OCI-LY1 (cell line): ENCODE measurements around the gene AK5.

Source experiments
- CTCF ChIP-seq: fragments of 200-600 bp; sonication (generic), shearing (Covaris generic); IDR thresholded peaks from 2 replicates; pipeline ENCODE4 v1.5.1; 2017; ENCODE audit warnings: mild to moderate bottlenecking, antibody characterized with exemption, low read length, moderate library complexity, mixed read lengths
- EZH2 ChIP-seq: fragments of 200-600 bp; sonication (generic), shearing (Covaris generic); IDR thresholded peaks from 2 replicates; pipeline ENCODE4 v1.8.0; 2017; ENCODE audit warnings: borderline replicate concordance, mixed run types, mild to moderate bottlenecking, antibody characterized with exemption, low read length, moderate library complexity, mixed read lengths

- TF ChIP-seq EZH2 (no peak), CTCF (no peak)
Observed at GRCh38 chr1:77506771-77507170, 225.0 kb downstream of the AK5 start.
